CD4-positive, CD25-positive, alpha-beta regulatory T cell (primary cell): ENCODE results near the gene DYRK3. TPM values are rescaled to one million over a fixed set of nuclear protein-coding genes. Genes with fewer than 3 reads are reported as not detected.

Source experiments
- ATAC-seq, 2 donors: fragments of 150-1000 bp; cut with Tn5 transposase; one replicate each; pipeline ENCODE4 v1.10.0; 2021; ENCODE audit warnings: low read depth in 2 of 2, moderate number of reproducible peaks in 2 of 2, moderate library complexity in 1 of 2
- DNase-seq, 3 donors: peaks; one replicate each; pipeline versions ENCODE4 v3.0.0 to v3.0.0-alpha.2; 2012 to 2022; ENCODE audit warnings: mixed read lengths in 1 of 3
- H3K27ac ChIP-seq: one replicate; pipeline ENCODE4 v1.7.0; 2013; ENCODE audit warnings: mild to moderate bottlenecking, low read length; ENCODE audit not compliant: insufficient read depth, poor library complexity, severe bottlenecking
- H3K27me3 ChIP-seq: one replicate; pipeline ENCODE4 v1.7.0; 2013; ENCODE audit warnings: low read length; ENCODE audit not compliant: control insufficient read depth, insufficient read depth
- H3K36me3 ChIP-seq: one replicate; pipeline ENCODE4 v1.7.0; 2013; ENCODE audit warnings: mild to moderate bottlenecking, low read length, moderate library complexity; ENCODE audit not compliant: control insufficient read depth, insufficient read depth
- H3K4me1 ChIP-seq: 2 replicates; pipeline ENCODE4 v1.7.0; 2013; ENCODE audit warnings: mild to moderate bottlenecking, low read length; ENCODE audit not compliant: insufficient read depth, control insufficient read depth, poor library complexity, severe bottlenecking
- H3K4me3 ChIP-seq: one replicate; pipeline ENCODE4 v1.7.0; 2013; ENCODE audit warnings: low read depth, mild to moderate bottlenecking, low read length, moderate library complexity
- H3K9me3 ChIP-seq, 2 experiments: 1 replicate in 1 of 2; 2 replicates in 1 of 2; pipeline ENCODE4 v1.7.0; 2013; ENCODE audit warnings: low read length in 2 of 2, mild to moderate bottlenecking in 1 of 2, moderate library complexity in 1 of 2; ENCODE audit not compliant: control insufficient read depth in 2 of 2
- H3K27ac Mint-ChIP-seq, 3 donors: one replicate each; pipeline ENCODE4 v1.8.0; 2020 to 2022; ENCODE audit warnings: mild to moderate bottlenecking in 3 of 3, mixed read lengths in 3 of 3, moderate library complexity in 2 of 3
- H3K27me3 Mint-ChIP-seq: one replicate; pipeline ENCODE4 v1.8.0; 2022; ENCODE audit warnings: mild to moderate bottlenecking, mixed read lengths
- H3K36me3 Mint-ChIP-seq: one replicate; pipeline ENCODE4 v1.8.0; 2020; ENCODE audit warnings: mixed read lengths
- H3K4me1 Mint-ChIP-seq, 4 donors: one replicate each; pipeline ENCODE4 v1.8.0; 2020 to 2022; ENCODE audit warnings: mixed read lengths in 4 of 4, mild to moderate bottlenecking in 1 of 4
- H3K4me3 Mint-ChIP-seq, 4 donors: one replicate each; pipeline ENCODE4 v1.8.0; 2020 to 2022; ENCODE audit warnings: mild to moderate bottlenecking in 4 of 4, mixed read lengths in 4 of 4, moderate library complexity in 3 of 4
- H3K9me3 Mint-ChIP-seq, 7 donors: one replicate each; pipeline ENCODE4 v1.8.0; 2020 to 2022; ENCODE audit warnings: mixed read lengths in 7 of 7, mild to moderate bottlenecking in 3 of 7, moderate library complexity in 2 of 7
- polyA plus RNA-seq, 4 donors: library from polyadenylated mRNA; unstranded; fragments of 300-500 nt; fragmentation: Illumina TruSeq; gene quantifications; one replicate each; pipeline ENCODE4 v1.2.3, GENCODE V29; 2021
- total RNA-seq: library from RNA; stranded (reverse); gene quantifications from one replicate; pipeline ENCODE4 v1.2.3, GENCODE V29; 2022

DYRK3 gene
- total and polyA plus RNA-seq, 5 donors from 2014 or later = 0.32 to 0.67 TPM; not detected in 3

DNA sequence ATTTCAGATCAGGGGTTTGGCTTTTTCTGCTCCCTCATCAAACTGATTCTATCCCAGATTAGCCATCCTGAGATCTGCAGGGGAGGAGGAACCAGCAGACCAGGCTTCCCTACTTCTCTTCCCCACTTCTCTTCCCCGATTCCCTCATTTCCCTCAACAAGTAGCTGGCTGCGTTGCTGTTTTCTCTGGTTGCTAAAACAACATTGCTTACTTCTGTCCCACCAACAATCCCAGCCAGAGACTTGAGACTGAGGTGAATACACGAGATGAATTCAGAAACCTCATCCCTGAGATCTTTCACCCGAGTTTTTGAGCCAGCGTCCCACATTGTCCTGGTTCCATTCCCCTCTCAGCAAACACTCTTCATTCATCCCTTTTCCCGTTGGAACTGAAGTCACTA, 22.4 kb downstream of the DYRK3 start:
- peak overlapping the region in 1 of 3 donors; percentile 50 for H3K27ac Mint-ChIP-seq
- no peak for DNase-seq
- H3K36me3 Mint-ChIP-seq = no peaks in the 10 kb centered on the region
- H3K9me3 Mint-ChIP-seq = no peaks in the 10 kb centered on the region
- Histone ChIP-seq H3K27ac (no peak overlapping the region), H3K36me3 (no peaks in the 10 kb centered on the region), H3K4me1 (no peaks in the 10 kb centered on the region), H3K27me3 (peaks cover 18% of the 10 kb centered on the region), H3K9me3 (no peaks in the 10 kb centered on the region), H3K4me3 (no peak overlapping the region)
- H3K4me3 Mint-ChIP-seq = no peak overlapping the region
- peaks cover 0 to 6% (median 3%) of the 10 kb centered on the region in 4 donors for H3K4me1 Mint-ChIP-seq
- peaks cover 46% of the 10 kb centered on the region for H3K27me3 Mint-ChIP-seq
- ATAC-seq = no peak

DNA sequence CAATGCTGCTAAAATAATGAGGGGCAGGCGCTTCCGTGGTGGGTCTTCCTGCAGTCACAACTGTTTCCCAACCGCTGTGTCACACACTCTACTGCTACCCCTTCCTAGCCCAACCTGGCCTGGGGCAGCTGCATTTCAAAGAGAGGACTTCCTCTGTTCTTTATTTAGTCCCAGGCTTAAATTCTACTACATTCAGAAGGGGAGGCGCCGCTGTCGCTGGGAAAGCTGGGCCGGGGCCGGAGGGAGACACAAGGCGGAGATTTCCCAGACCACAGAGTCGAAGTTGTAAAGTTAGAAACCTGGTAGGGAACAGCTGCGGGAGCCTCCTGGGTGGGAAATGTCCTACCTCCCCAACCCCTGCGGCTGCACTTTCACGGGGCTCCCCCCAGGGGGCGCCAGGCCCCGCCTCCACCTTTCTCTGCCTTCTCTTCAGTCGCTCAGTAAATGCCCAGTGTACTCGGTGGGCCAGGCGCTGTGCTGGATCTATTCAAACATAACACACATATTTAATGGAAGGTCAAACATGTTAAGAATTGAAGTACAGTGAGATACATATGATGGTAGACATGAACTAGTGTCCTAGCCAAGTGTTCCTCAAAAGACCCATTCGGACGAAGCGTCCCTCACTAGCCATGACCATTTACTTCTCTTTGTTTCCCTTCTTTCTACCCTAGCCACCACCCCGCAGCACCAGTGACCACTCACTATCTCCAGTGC, 23.1 kb downstream of the DYRK3 start:
- Histone ChIP-seq H3K27me3 (peaks cover 20% of the 10 kb centered on the region), H3K36me3 (no peaks in the 10 kb centered on the region), H3K27ac (no peak overlapping the region), H3K4me1 (no peaks in the 10 kb centered on the region), H3K9me3 (no peaks in the 10 kb centered on the region), H3K4me3 (no peak overlapping the region)
- peak; percentile 53 to 56 for ATAC-seq
- Mint-ChIP-seq H3K36me3 (no peaks in the 10 kb centered on the region), H3K4me1 (peaks cover 0 to 6% (median 4%) of the 10 kb centered on the region in 4 donors), H3K9me3 (no peaks in the 10 kb centered on the region), H3K4me3 (peak overlapping the region in 1 of 4 donors; percentile 22), H3K27me3 (peaks cover 52% of the 10 kb centered on the region), H3K27ac (peak overlapping the region in 1 of 3 donors; percentile 76)
- DNase-seq = peak; percentile 18 to 47 (median 43)

DNA sequence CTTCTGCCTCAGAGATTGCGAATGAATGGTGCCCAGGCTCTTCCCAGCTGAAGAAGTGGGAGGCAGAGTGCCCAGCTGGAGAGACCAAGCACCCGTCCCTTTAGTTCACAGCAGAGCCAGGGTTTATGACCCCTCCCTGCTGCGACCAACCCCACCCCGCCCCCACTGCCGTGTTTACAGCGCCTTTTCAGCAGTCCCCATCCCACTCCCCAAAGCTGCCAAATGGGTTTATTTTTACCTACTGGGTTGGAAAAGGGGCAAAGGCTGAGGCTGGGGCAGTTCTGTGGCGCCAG, 23.6 kb downstream of the DYRK3 start:
- peaks cover 55% of the 10 kb centered on the region for H3K27me3 Mint-ChIP-seq
- no peak overlapping the region for H3K4me3 Mint-ChIP-seq
- H3K36me3 ChIP-seq = no peaks in the 10 kb centered on the region
- H3K27ac ChIP-seq = no peak overlapping the region
- peaks cover 4% of the 10 kb centered on the region for H3K4me1 ChIP-seq
- no peak overlapping the region for H3K4me3 ChIP-seq
- H3K27me3 ChIP-seq = peaks cover 22% of the 10 kb centered on the region
- H3K27ac Mint-ChIP-seq = peak overlapping the region in 1 of 3 donors; percentile 76
- H3K36me3 Mint-ChIP-seq = no peaks in the 10 kb centered on the region
- no peaks in the 10 kb centered on the region for H3K9me3 Mint-ChIP-seq
- peaks cover 0 to 7% (median 4%) of the 10 kb centered on the region in 4 donors for H3K4me1 Mint-ChIP-seq
- H3K9me3 ChIP-seq = no peaks in the 10 kb centered on the region
- ATAC-seq (no peak), DNase-seq (no peak)

DNA sequence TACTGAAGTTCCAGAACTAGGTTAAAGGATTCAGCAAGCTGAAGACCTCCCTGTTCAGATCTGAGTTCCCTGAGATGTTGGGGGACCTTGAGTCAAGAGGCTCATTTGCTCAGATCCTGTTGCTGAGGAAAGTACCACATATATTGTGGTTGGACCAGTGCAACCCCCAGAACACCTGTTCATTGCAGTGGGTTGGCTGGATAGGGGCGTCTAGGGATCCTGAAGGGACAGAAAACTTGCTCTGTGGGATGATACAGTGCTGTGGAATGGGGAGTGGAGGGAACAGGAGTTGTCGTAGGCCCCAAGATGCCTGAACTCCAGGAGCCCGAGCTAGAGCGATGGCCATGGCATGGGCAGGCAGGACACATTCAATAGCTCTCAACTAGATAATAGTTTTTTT, 24.8 kb downstream of the DYRK3 start:
- peaks cover 6% of the 10 kb centered on the region for H3K4me1 ChIP-seq
- DNase-seq (no peak), ATAC-seq (no peak)
- no peak overlapping the region for H3K4me3 ChIP-seq
- H3K9me3 Mint-ChIP-seq = no peaks in the 10 kb centered on the region
- H3K27ac ChIP-seq = no peak overlapping the region
- peaks cover 61% of the 10 kb centered on the region for H3K27me3 Mint-ChIP-seq
- peaks cover 22% of the 10 kb centered on the region for H3K27me3 ChIP-seq
- H3K36me3 ChIP-seq = no peaks in the 10 kb centered on the region
- no peaks in the 10 kb centered on the region for H3K36me3 Mint-ChIP-seq
- peaks cover 0 to 11% (median 6%) of the 10 kb centered on the region in 4 donors for H3K4me1 Mint-ChIP-seq
- no peaks in the 10 kb centered on the region for H3K9me3 ChIP-seq
- H3K4me3 Mint-ChIP-seq = no peak overlapping the region
- H3K27ac Mint-ChIP-seq = peak overlapping the region in 1 of 3 donors; percentile 24

DNA sequence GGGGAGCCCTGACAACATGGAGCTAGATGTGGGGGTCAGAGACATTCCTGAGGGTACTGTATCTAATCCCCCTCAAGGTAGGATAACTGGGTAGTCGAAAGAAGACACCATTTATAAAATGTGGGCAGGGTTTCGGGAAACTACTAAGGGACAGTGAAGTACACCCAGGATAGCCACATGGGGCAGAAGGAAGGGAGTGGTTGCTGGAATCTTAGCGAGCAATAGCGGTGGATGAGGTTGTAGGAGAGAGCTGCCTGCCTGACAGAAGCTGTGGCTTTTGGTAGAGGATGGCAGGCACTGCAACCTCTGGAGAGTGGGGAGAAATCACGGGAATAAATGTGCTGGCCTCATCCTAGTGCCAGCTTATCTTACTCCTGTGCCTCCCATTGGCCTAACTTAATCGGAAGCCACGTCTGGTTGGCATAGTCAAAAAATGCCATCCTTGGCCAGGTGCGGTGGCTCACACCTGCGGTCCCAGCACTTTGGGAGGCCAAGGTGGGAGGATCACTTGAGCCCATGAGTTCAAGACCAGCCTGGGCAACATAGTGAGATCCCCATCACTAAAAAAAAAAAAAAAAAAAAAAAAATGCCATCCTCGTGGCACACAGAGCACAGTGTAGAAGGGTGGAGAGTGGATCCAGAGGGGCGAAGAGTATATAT, 26.0 kb downstream of the DYRK3 start:
- Mint-ChIP-seq H3K27ac (no peak overlapping the region), H3K4me3 (no peak overlapping the region), H3K4me1 (peaks cover 0 to 11% (median 6%) of the 10 kb centered on the region in 4 donors), H3K36me3 (no peaks in the 10 kb centered on the region), H3K9me3 (no peaks in the 10 kb centered on the region), H3K27me3 (peaks cover 69% of the 10 kb centered on the region)
- no peak for ATAC-seq
- Histone ChIP-seq H3K27ac (no peak overlapping the region), H3K4me1 (peaks cover 6% of the 10 kb centered on the region), H3K4me3 (no peak overlapping the region), H3K27me3 (peaks cover 22% of the 10 kb centered on the region), H3K36me3 (no peaks in the 10 kb centered on the region), H3K9me3 (no peaks in the 10 kb centered on the region)
- no peak for DNase-seq

DNA sequence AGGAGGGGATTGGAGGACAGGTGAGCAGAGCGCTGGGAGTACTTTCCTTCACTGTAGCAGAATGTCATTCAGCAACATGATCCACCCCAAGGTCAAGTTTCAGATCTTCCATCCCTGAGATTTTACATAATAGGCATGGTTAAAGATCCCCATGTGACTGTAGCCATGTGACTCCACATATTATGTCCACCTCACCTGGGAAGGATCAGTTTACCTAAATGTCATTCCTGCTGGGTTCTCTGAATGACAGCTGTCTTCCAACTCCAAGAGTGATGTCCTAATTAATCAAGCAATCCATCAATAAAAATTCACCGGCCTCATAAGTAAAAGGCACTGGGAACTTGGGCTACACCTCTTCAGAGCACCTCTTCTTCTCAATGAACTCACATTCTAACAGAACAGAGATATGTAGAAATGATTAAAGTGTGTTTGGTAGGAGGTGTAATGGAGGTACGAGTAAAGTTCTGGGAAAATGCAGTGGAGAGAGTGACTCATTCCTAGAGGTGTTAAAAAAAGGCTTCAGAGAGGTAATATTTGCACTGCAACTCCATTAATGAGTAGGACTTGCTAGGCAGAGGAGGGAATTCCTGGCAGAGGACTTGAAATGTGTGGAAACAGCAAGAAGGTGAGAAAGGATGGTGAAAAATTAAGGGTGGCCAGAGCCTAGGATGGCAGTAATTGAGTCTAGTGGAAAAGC, 27.2 kb downstream of the DYRK3 start:
- Mint-ChIP-seq H3K27me3 (peaks cover 69% of the 10 kb centered on the region), H3K36me3 (no peaks in the 10 kb centered on the region), H3K9me3 (no peaks in the 10 kb centered on the region), H3K4me1 (peaks cover 0 to 11% (median 6%) of the 10 kb centered on the region in 4 donors), H3K27ac (no peak overlapping the region), H3K4me3 (no peak overlapping the region)
- Histone ChIP-seq H3K4me3 (no peak overlapping the region), H3K36me3 (no peaks in the 10 kb centered on the region), H3K4me1 (peaks cover 6% of the 10 kb centered on the region), H3K27ac (no peak overlapping the region), H3K9me3 (no peaks in the 10 kb centered on the region), H3K27me3 (peaks cover 16% of the 10 kb centered on the region)
- DNase-seq (no peak), ATAC-seq (no peak)

DNA sequence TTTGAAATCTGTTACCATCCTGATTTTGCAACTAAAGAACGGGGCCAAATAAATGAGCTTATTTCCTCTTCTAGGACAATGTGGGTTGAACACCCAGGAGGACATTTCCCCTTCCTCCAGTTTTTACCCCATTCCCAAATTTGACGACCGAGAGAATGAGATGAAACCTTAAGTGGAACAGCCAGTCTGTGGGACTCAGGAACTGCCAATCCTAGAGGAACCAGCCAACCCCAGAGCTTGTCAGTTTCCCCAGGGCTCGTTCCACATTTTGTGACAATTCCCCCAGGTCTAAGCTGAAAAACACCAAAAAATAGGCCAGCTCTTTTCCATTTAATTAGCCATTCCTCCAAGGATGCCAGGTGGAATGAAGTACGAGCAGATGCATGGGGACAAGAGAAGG, 28.0 kb downstream of the DYRK3 start:
- H3K4me1 ChIP-seq = peaks cover 6% of the 10 kb centered on the region
- no peak for ATAC-seq
- H3K9me3 ChIP-seq = no peaks in the 10 kb centered on the region
- DNase-seq = no peak
- no peaks in the 10 kb centered on the region for H3K36me3 ChIP-seq
- H3K4me3 ChIP-seq = no peak overlapping the region
- H3K27me3 Mint-ChIP-seq = peaks cover 62% of the 10 kb centered on the region
- H3K27ac ChIP-seq = no peak overlapping the region
- no peaks in the 10 kb centered on the region for H3K9me3 Mint-ChIP-seq
- H3K27ac Mint-ChIP-seq = no peak overlapping the region
- no peak overlapping the region for H3K4me3 Mint-ChIP-seq
- H3K4me1 Mint-ChIP-seq = peaks cover 0 to 11% (median 4%) of the 10 kb centered on the region in 4 donors
- peaks cover 10% of the 10 kb centered on the region for H3K27me3 ChIP-seq
- H3K36me3 Mint-ChIP-seq = no peaks in the 10 kb centered on the region
